ENCODE measurements around the gene NGRN.

NGRN gene

GRCh38 chr15:90320062-90320884 is 54.8 kb downstream of the NGRN start:
- DNase-seq (ENCODE audit: low spot score), result peak; percentile 86

- no peak for DNase-seq (ENCODE audit: low spot score)
Observed at GRCh38 chr15:90320885-90321278, 55.4 kb downstream of the NGRN start.
